K562 (cell line): ENCODE results near the gene FAM110D. TPM values are rescaled to one million over a fixed set of nuclear protein-coding genes. Genes with fewer than 3 reads are reported as not detected.

Experiments used
- BHLHE40 ChIP-seq: IDR thresholded peaks from 2 replicates; pipeline ENCODE4 v1.6.1; 2011; ENCODE audit warnings: low read length, improper control_type of control experiment
- E2F8 ChIP-seq: fragments of 450-650 bp; IDR thresholded peaks from 2 replicates; pipeline ENCODE4 v1.7.1; 2018; ENCODE audit warnings: mild to moderate bottlenecking, low read depth; ENCODE audit not compliant: partially characterized antibody
- HLTF ChIP-seq: fragments of 450-650 bp; IDR thresholded peaks from 2 replicates; pipeline ENCODE4 v1.6.1; 2016
- NBN ChIP-seq: fragments of 450-650 bp; IDR thresholded peaks from 2 replicates; pipeline ENCODE4 v1.6.1; 2016; ENCODE audit warnings: low read depth, mild to moderate bottlenecking
- NFIC ChIP-seq: fragments of 450-650 bp; IDR thresholded peaks from 2 replicates; pipeline ENCODE4 v1.6.1; 2017; ENCODE audit warnings: mild to moderate bottlenecking, inconsistent platforms
- RFX1 ChIP-seq: fragments of 450-650 bp; IDR thresholded peaks from 2 replicates; pipeline ENCODE4 v1.6.1; 2016; ENCODE audit warnings: mild to moderate bottlenecking, moderate library complexity
- SAP30 ChIP-seq: fragments of 200-600 bp; sonication (generic); IDR thresholded peaks from 2 replicates; pipeline ENCODE4 v1.6.1; 2012; ENCODE audit warnings: borderline replicate concordance, low read depth, mild to moderate bottlenecking, moderate library complexity, low read length, control low read depth, inconsistent platforms; ENCODE audit not compliant: insufficient read depth, poor library complexity, severe bottlenecking
- SREBF1 ChIP-seq: fragments of 150-350 bp; IDR thresholded peaks from 2 replicates; pipeline ENCODE4 v1.6.1; 2014; ENCODE audit warnings: antibody characterized with exemption, low read depth, low read length, borderline replicate concordance
- SUPT5H ChIP-seq: fragments of 450-650 bp; IDR thresholded peaks from 2 replicates; pipeline ENCODE4 v1.6.1; 2016
- TRIM24 ChIP-seq, 2 experiments: fragments of 450-650 bp; IDR thresholded peaks; 2 replicates each; pipeline ENCODE4 v1.6.1; 2016
- ZBTB1 ChIP-seq: sonication (generic); formaldehyde crosslinking; IDR thresholded peaks from 2 replicates; pipeline ENCODE4 v1.8.1; 2023; ENCODE audit warnings: missing genetic modification reagents, low read depth, mild to moderate bottlenecking, borderline replicate concordance
- ZFP1 ChIP-seq: fragments of 450-650 bp; formaldehyde crosslinking; IDR thresholded peaks from 2 replicates; pipeline ENCODE4 v1.4.0; 2020; ENCODE audit warnings: mild to moderate bottlenecking, mixed read lengths
- ZNF41 ChIP-seq: fragments of 250-450 bp; sonication (Bioruptor Pico); conservative IDR thresholded peaks from 2 replicates; pipeline ENCODE4 v1.4.0; 2020; ENCODE audit warnings: mild to moderate bottlenecking
- ZNF589 ChIP-seq: fragments of 200-800 bp; sonication (Bioruptor generic); IDR thresholded peaks from 2 replicates; pipeline ENCODE4 v1.6.1; 2016; ENCODE audit warnings: low read depth, missing genetic modification characterization, missing compliant biosample characterization
- polyA plus RNA-seq, 8 experiments: library from polyadenylated mRNA; depleted of rRNA in 4 of 8; stranded (reverse) in 5 of 8; unstranded in 3 of 8; fragments of >200 nt; fragmentation: Nextera tagmentation in 2 of 8; fragmentation: Illumina TruSeq in 1 of 8; extraction: Ambion mirVana in 2 of 8; extraction: Trizol in 1 of 8; gene quantifications; 2 replicates each; pipeline versions ENCODE4 v1.2.1 to v1.2.3, GENCODE V29; 2011 to 2014; ENCODE audit warnings: inconsistent platforms in 1 of 8, missing spikeins in 1 of 8
- total RNA-seq, 7 experiments: library from RNA; depleted of rRNA in 6 of 7; stranded (reverse); fragments of >200 nt in 6 of 7; fragmentation: Illumina TruSeq in 2 of 7; extraction: Trizol in 2 of 7; gene quantifications; 2 replicates each; pipeline versions ENCODE4 v1.2.1 to v1.2.3, GENCODE V29; 2011 to 2021; ENCODE audit warnings: low replicate concordance in 1 of 7
- TF ChIP-seq, protein P1 (sequence below): sonication (generic); formaldehyde crosslinking; IDR thresholded peaks from 2 replicates; pipeline ENCODE4 v1.8.0; 2022; ENCODE audit warnings: mild to moderate bottlenecking, missing genetic modification reagents
- TF ChIP-seq, protein P2 (sequence below): sonication (generic); formaldehyde crosslinking; IDR thresholded peaks from 2 replicates; pipeline ENCODE4 v1.8.0; 2023; ENCODE audit warnings: mild to moderate bottlenecking, missing genetic modification reagents
- TF ChIP-seq, protein P3 (sequence below): fragments of 250-450 bp; sonication (Bioruptor Pico); IDR thresholded peaks from 2 replicates; pipeline ENCODE4 v1.9.0; 2021; ENCODE audit warnings: mild to moderate bottlenecking, inconsistent platforms

FAM110D gene
- total and polyA plus RNA-seq, 9 of the 15 experiments (the other 6 are each of a cell fraction or from before 2014, with no cell fraction given) = 0.04 to 1.1 (median 0.33) TPM

DNA sequence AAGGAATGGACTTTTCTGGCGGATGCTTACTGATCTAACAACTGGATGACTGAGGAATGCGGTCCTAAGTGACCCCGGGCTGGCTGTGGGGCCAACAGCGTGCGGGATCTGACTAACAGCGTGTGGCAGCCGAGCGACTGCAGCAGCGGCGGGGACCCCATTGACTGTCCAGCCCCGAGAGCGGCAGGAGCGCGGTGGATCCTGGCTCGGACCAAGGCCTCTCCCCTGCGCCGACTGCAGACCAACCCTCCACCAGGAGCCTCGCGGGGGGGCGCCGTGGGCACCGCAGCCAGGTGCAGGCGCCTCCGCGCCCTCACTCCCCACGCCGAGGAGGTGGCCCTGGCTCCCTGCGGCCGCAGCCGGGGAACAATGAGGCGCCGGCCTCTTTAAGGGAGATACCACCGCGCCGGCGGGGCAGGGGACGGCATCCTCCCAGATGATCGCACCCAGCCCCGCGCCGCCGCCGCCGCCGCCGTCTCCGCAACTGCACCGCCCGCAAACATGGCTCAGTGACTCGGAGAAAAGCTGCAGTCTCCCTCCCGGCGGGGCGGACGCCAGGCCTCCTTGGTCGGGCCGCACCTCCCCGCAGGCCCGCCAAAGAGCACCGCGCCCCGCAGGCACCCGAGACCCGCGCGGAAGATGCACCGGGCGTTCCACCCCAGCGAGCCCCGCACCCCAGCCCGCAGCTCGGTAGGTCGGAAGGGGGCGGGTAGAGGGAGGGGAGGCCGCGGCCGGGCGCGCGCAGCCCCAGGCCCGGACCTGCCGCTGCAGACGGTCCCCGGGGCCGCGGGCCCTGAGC, 47.9 kb upstream of the FAM110D start (continued):
- TF ChIP-seq ZBTB1 (peak; percentile 98), SAP30 (peak; percentile 65), TRIM24 (IDR thresholded peaks at IDR 0.05) (no peak), RFX1 (no peak), ZNF589 (CRISPR knock-in tag) (0 out of 2 replicates have a peak, but pooled peaks have one; percentile 43), SREBF1 (peak; percentile 61; the same call in 1 of the 2 replicates), NBN (0 out of 2 replicates have a peak, but pooled peaks have one; percentile 38), NFIC (peak; percentile 42), BHLHE40 (peak; percentile 64; the same call in 1 of the 2 replicates), SUPT5H (peak; percentile 88), ZNF41 (CRISPR knock-in tag) (no peak), HLTF (no peak), ZFP1 (no peak), E2F8 (no peak)
- TF ChIP-seq, protein P1, sequence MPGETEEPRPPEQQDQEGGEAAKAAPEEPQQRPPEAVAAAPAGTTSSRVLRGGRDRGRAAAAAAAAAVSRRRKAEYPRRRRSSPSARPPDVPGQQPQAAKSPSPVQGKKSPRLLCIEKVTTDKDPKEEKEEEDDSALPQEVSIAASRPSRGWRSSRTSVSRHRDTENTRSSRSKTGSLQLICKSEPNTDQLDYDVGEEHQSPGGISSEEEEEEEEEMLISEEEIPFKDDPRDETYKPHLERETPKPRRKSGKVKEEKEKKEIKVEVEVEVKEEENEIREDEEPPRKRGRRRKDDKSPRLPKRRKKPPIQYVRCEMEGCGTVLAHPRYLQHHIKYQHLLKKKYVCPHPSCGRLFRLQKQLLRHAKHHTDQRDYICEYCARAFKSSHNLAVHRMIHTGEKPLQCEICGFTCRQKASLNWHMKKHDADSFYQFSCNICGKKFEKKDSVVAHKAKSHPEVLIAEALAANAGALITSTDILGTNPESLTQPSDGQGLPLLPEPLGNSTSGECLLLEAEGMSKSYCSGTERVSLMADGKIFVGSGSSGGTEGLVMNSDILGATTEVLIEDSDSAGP (CRISPR knock-in tag) = peak; percentile 95
- TF ChIP-seq, protein P2, sequence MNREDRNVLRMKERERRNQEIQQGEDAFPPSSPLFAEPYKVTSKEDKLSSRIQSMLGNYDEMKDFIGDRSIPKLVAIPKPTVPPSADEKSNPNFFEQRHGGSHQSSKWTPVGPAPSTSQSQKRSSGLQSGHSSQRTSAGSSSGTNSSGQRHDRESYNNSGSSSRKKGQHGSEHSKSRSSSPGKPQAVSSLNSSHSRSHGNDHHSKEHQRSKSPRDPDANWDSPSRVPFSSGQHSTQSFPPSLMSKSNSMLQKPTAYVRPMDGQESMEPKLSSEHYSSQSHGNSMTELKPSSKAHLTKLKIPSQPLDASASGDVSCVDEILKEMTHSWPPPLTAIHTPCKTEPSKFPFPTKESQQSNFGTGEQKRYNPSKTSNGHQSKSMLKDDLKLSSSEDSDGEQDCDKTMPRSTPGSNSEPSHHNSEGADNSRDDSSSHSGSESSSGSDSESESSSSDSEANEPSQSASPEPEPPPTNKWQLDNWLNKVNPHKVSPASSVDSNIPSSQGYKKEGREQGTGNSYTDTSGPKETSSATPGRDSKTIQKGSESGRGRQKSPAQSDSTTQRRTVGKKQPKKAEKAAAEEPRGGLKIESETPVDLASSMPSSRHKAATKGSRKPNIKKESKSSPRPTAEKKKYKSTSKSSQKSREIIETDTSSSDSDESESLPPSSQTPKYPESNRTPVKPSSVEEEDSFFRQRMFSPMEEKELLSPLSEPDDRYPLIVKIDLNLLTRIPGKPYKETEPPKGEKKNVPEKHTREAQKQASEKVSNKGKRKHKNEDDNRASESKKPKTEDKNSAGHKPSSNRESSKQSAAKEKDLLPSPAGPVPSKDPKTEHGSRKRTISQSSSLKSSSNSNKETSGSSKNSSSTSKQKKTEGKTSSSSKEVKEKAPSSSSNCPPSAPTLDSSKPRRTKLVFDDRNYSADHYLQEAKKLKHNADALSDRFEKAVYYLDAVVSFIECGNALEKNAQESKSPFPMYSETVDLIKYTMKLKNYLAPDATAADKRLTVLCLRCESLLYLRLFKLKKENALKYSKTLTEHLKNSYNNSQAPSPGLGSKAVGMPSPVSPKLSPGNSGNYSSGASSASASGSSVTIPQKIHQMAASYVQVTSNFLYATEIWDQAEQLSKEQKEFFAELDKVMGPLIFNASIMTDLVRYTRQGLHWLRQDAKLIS (CRISPR knock-in tag) = 0 out of 2 replicates have a peak, but pooled peaks have one; percentile 69
- TF ChIP-seq, protein P3, sequence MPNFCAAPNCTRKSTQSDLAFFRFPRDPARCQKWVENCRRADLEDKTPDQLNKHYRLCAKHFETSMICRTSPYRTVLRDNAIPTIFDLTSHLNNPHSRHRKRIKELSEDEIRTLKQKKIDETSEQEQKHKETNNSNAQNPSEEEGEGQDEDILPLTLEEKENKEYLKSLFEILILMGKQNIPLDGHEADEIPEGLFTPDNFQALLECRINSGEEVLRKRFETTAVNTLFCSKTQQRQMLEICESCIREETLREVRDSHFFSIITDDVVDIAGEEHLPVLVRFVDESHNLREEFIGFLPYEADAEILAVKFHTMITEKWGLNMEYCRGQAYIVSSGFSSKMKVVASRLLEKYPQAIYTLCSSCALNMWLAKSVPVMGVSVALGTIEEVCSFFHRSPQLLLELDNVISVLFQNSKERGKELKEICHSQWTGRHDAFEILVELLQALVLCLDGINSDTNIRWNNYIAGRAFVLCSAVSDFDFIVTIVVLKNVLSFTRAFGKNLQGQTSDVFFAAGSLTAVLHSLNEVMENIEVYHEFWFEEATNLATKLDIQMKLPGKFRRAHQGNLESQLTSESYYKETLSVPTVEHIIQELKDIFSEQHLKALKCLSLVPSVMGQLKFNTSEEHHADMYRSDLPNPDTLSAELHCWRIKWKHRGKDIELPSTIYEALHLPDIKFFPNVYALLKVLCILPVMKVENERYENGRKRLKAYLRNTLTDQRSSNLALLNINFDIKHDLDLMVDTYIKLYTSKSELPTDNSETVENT = peak; percentile 95
